Vagina (tissue), 2 donors: ENCODE measurements around the gene LORICRIN. TPM values are rescaled to one million over a fixed set of nuclear protein-coding genes. Genes with fewer than 3 reads are reported as not detected.
A peak's percentile ranks its signal among the peaks of the same experiment; 100 is the strongest.

Experiments used
- DNase-seq, 2 donors: peaks; one replicate each; pipeline ENCODE4 v3.0.0-alpha.2; 2017; ENCODE audit errors: extremely low spot score in 2 of 2
- H3K27ac ChIP-seq: fragments of 200-600 bp; sonication (generic); one replicate; pipeline ENCODE4 v1.5.1; 2019
- H3K27me3 ChIP-seq: fragments of 200-600 bp; sonication (generic); one replicate; pipeline ENCODE4 v1.5.1; 2019
- H3K36me3 ChIP-seq, 2 donors: fragments of 200-600 bp; sonication (generic); one replicate each; pipeline ENCODE4 v1.5.1; 2017 to 2019
- H3K4me1 ChIP-seq: fragments of 200-600 bp; sonication (generic); one replicate; pipeline ENCODE4 v1.5.1; 2019
- H3K4me3 ChIP-seq, 2 donors: fragments of 200-600 bp; sonication (generic); 1 replicate in 1 of 2; 2 replicates in 1 of 2; pipeline ENCODE4 v1.5.1; 2016 to 2019
- H3K9me3 ChIP-seq: fragments of 200-600 bp; sonication (generic); one replicate; pipeline ENCODE4 v1.5.1; 2019
- POLR2A ChIP-seq, 2 donors: fragments of 450-650 bp; IDR thresholded peaks; one replicate each; pipeline ENCODE4 v1.6.1; 2017; ENCODE audit warnings: antibody characterized with exemption in 2 of 2, mild to moderate bottlenecking in 2 of 2, moderate library complexity in 2 of 2
- POLR2AphosphoS5 ChIP-seq, 2 donors: sonication (generic); formaldehyde crosslinking; IDR thresholded peaks; one replicate each; pipeline ENCODE4 v1.9.0; 2017; ENCODE audit warnings: antibody characterized with exemption in 2 of 2, mild to moderate bottlenecking in 2 of 2, low read depth in 1 of 2; ENCODE audit not compliant: insufficient read depth in 1 of 2
- intact Hi-C: fragments of 100-400 bp; cut with DNase I; formaldehyde crosslinking; loops from one replicate; pipeline ENCODE4 v1.15.1; 2023
- total RNA-seq: library from RNA; depleted of rRNA; stranded (reverse); fragments of >200 nt; gene quantifications from one replicate; pipeline ENCODE4 v1.2.3, GENCODE V29; 2016
- TF ChIP-seq, protein P1 (sequence below), 3 experiments: fragments of 450-650 bp in 2 of 3; fragments of 200-600 bp in 1 of 3; sonication (generic) in 1 of 3; IDR thresholded peaks; one replicate each; pipeline ENCODE4 v1.5.1; 2017 to 2019; ENCODE audit warnings: antibody characterized with exemption in 3 of 3, mild to moderate bottlenecking in 2 of 3, moderate library complexity in 2 of 3

LORICRIN gene
- total RNA-seq, 1 donor from 2014 or later: not detected

DNA sequence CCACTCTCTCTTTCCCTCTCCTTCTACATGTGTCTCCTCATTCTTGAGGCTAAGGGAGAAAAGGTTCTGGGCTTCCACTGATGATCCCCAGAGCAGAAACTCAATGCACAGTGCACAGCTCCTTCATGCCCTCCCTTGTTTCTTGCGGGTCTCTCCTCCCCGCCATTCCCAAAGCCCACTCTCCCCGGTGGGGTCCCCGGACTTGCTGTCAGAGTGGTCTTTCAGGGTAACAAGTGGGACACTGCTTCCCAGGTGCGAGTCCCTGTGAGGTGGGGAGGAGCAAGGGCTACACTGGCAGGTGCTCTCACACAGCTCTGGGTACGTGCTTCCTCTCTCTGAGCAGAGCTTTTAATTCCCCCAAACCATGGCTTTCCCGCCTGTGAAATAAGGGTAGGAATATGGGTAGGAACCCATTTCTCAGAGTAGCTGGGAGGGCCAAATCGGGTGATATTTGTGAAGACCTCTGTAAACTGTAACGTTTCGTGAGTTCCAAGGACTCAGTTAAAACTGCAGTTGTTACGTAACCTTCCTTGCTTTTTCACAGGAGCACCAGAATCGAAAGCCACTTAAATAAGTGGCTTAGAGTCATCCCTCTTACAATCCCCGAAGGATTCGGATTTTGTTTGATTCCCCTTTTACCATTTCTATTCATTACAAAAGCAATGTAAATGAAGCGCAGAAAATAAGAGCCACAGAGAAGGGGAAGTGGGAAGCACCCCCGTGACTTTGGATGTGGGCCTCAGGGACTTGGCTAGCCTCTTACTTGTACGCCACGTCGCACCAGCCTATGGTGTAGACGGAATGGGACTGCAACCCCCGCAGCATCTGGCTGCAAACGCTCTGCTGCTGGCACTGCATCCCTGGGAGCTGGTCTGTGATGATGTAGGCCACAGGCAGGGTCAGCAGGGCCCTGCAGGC is 47.1 kb downstream of the LORICRIN start:
- intact Hi-C loops: no loop called here
- Histone ChIP-seq H3K4me1 (no peaks in the 10 kb centered on the region), H3K4me3 (no peak overlapping the region), H3K9me3 (no peaks in the 10 kb centered on the region), H3K27ac (no peak overlapping the region), H3K27me3 (no peaks in the 10 kb centered on the region), H3K36me3 (no peaks in the 10 kb centered on the region)
- peak in 1 of 2 donors; percentile 67 for DNase-seq
- TF ChIP-seq POLR2AphosphoS5 (IDR thresholded peaks at IDR 0.05; ENCODE audit: insufficient read depth in 1 of 2, low read depth in 1 of 2) (no peak), POLR2A (IDR thresholded peaks at IDR 0.05) (no peak)
- TF ChIP-seq, protein P1, sequence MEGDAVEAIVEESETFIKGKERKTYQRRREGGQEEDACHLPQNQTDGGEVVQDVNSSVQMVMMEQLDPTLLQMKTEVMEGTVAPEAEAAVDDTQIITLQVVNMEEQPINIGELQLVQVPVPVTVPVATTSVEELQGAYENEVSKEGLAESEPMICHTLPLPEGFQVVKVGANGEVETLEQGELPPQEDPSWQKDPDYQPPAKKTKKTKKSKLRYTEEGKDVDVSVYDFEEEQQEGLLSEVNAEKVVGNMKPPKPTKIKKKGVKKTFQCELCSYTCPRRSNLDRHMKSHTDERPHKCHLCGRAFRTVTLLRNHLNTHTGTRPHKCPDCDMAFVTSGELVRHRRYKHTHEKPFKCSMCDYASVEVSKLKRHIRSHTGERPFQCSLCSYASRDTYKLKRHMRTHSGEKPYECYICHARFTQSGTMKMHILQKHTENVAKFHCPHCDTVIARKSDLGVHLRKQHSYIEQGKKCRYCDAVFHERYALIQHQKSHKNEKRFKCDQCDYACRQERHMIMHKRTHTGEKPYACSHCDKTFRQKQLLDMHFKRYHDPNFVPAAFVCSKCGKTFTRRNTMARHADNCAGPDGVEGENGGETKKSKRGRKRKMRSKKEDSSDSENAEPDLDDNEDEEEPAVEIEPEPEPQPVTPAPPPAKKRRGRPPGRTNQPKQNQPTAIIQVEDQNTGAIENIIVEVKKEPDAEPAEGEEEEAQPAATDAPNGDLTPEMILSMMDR (IDR thresholded peaks at IDR 0.05): no peak

- no peaks in the 10 kb centered on the region for H3K27me3 ChIP-seq
- DNase-seq: peak in 1 of 2 donors; percentile 56
- no peak overlapping the region for H3K27ac ChIP-seq
- TF ChIP-seq POLR2AphosphoS5 (IDR thresholded peaks at IDR 0.05; ENCODE audit: insufficient read depth in 1 of 2, low read depth in 1 of 2) (no peak), POLR2A (IDR thresholded peaks at IDR 0.05) (no peak)
- TF ChIP-seq, protein P1 (IDR thresholded peaks at IDR 0.05): no peak
- H3K36me3 ChIP-seq: no peaks in the 10 kb centered on the region
- no peaks in the 10 kb centered on the region for H3K4me1 ChIP-seq
- no peak overlapping the region for H3K4me3 ChIP-seq
- intact Hi-C loops: no loop called here
- no peaks in the 10 kb centered on the region for H3K9me3 ChIP-seq
Measured at GRCh38 chr1:153307221-153307600, 47.7 kb downstream of the LORICRIN start.

DNA sequence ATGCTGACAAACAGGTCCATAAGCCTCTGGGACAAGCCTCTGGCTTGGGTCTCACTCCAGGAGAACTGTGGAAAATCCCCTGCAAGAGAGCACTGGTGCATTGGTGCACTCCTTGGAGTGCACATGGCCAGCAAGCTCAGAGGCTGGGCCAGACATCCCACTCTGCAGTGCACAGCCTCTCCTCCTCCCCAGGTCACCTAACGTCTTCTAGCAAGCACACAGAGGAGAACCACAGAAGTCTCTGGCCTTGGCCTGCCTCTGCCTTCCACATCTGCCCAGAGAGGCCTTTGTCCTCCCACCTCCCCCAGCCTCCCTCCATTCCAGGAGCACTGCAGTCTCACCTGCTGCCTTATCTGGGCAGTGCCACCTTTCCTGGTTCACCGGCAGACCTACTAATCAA is 49.1 kb downstream of the LORICRIN start:
- no peak overlapping the region for H3K4me3 ChIP-seq
- H3K36me3 ChIP-seq: no peaks in the 10 kb centered on the region
- TF ChIP-seq POLR2A (IDR thresholded peaks at IDR 0.05): no peak
- DNase-seq: peak in 1 of 2 donors; percentile 65
- intact Hi-C loops: no loop called here
- H3K9me3 ChIP-seq: no peaks in the 10 kb centered on the region
- no peaks in the 10 kb centered on the region for H3K27me3 ChIP-seq
- H3K4me1 ChIP-seq: no peaks in the 10 kb centered on the region
- no peak overlapping the region for H3K27ac ChIP-seq

DNA sequence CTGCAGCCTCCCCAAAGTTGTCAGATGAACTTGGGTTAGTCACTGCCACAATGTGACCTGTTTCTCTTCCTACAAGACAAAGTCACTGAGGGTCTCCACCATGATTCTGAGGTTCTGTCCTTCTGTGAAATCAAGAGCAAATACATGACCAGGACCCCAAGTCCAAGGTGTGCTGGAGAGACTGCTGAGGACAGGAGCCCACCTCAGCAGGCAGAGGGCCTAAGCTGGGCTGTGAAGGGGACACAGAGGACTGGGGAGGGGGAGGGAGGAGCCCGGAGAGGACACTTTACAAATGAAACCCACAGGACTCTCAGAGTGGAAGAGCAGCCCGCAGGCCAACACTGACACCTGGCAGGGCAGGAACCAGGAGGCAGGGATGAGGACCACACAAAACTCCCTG is 50.0 kb downstream of the LORICRIN start:
- Histone ChIP-seq H3K27ac (no peak overlapping the region), H3K27me3 (no peaks in the 10 kb centered on the region), H3K9me3 (no peaks in the 10 kb centered on the region), H3K4me1 (no peaks in the 10 kb centered on the region), H3K36me3 (no peaks in the 10 kb centered on the region), H3K4me3 (no peak overlapping the region)
- TF ChIP-seq POLR2A (IDR thresholded peaks at IDR 0.05) (no peak), POLR2AphosphoS5 (IDR thresholded peaks at IDR 0.05; ENCODE audit: insufficient read depth in 1 of 2, low read depth in 1 of 2) (no peak)
- TF ChIP-seq, protein P1 (IDR thresholded peaks at IDR 0.05): no peak
- intact Hi-C loops: no loop called here
- peak in 1 of 2 donors; percentile 69 for DNase-seq

- intact Hi-C loops: no loop called here
- Histone ChIP-seq H3K4me1 (no peaks in the 10 kb centered on the region), H3K36me3 (no peaks in the 10 kb centered on the region), H3K27me3 (no peaks in the 10 kb centered on the region), H3K4me3 (no peak overlapping the region), H3K9me3 (no peaks in the 10 kb centered on the region), H3K27ac (no peak overlapping the region)
- TF ChIP-seq POLR2A (IDR thresholded peaks at IDR 0.05) (no peak), POLR2AphosphoS5 (IDR thresholded peaks at IDR 0.05; ENCODE audit: insufficient read depth in 1 of 2, low read depth in 1 of 2) (no peak)
- TF ChIP-seq, protein P1 (IDR thresholded peaks at IDR 0.05): no peak
- DNase-seq: peak in 1 of 2 donors; percentile 81
Measured at GRCh38 chr1:153310526-153310925, 51.0 kb downstream of the LORICRIN start.

Other genes starting within 250 kb of the LORICRIN start
- 216 TPM for gene SPRR1B, start 228.5 kb upstream of the LORICRIN start, total RNA-seq
- 49.6 TPM for gene SPRR2D, start 218.6 kb upstream of the LORICRIN start, total RNA-seq
- gene SPRR2A, start 202.2 kb upstream of the LORICRIN start, total RNA-seq: 74.6 TPM
- gene SPRR2B, start 188.1 kb upstream of the LORICRIN start, total RNA-seq: not detected
- 11.8 TPM for gene SPRR2E, start 165.2 kb upstream of the LORICRIN start, total RNA-seq
- 2.5 TPM for gene SPRR2F, start 146.2 kb upstream of the LORICRIN start, total RNA-seq
- gene SPRR2G, start 108.8 kb upstream of the LORICRIN start, total RNA-seq: not detected
- gene LELP1, start 56.3 kb upstream of the LORICRIN start, total RNA-seq: not detected
- gene PRR9, start 42.1 kb upstream of the LORICRIN start, total RNA-seq: not detected
- gene PGLYRP3, start 53.3 kb downstream of the LORICRIN start, total RNA-seq: 28.7 TPM
- 3.9 TPM for gene PGLYRP4, start 89.2 kb downstream of the LORICRIN start, total RNA-seq
- 4,658 TPM for gene S100A9, start 98.2 kb downstream of the LORICRIN start, total RNA-seq
- gene S100A12, start 115.9 kb downstream of the LORICRIN start, total RNA-seq: 4.2 TPM
- gene S100A8, start 131.4 kb downstream of the LORICRIN start, total RNA-seq: 1,155 TPM
- gene S100A7A, start 156.8 kb downstream of the LORICRIN start, total RNA-seq: not detected
- 36.6 TPM for gene S100A7, start 201.0 kb downstream of the LORICRIN start, total RNA-seq